ENCODE results near the gene MAP3K14.

MAP3K14 gene

GRCh38 chr17:45231481-45232116 lies 85.2 kb downstream of the MAP3K14 start:
- peak; percentile 39 for DNase-seq

- DNase-seq, result no peak
Observed at GRCh38 chr17:45230787-45231480, 85.9 kb downstream of the MAP3K14 start.

GRCh38 chr17:45230410-45230786 lies 86.4 kb downstream of the MAP3K14 start:
- no peak for DNase-seq

DNA sequence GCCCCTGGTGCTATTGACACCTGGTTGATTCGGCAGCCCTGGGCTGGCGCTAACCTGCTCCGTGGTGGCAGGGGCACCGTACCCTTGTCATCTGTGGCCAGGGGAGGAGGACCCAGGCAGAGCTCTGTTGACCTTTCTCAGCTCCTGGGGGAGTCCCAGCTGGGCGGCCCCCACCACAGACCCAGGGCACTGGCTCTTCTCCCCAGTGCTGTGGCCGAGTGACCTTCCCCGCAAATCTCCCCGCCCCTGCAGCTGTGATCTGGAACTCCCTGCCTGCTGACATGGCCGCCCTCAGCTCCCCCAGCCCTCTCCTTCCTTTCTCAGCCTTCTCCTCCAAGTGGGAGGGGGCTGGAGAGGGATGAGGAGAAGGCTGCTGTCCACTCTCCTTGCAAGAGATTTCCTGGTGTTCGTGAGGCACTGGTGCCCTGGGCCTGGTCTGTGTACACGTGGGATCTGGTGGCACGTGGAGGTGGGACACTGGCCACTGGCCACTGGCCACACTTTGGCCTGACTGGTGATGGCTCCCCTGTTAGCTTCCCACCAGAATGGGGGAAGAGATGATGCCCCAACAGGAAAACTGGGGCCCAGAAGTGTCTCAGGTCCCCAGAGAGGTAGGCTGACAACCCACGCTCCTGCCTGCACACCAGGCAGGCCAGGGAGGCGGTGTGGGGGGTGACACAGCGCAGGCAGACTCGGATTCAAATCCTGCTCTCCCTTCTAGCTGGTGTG lies 87.0 kb downstream of the MAP3K14 start:
- DNase-seq, result peak; percentile 33

DNA sequence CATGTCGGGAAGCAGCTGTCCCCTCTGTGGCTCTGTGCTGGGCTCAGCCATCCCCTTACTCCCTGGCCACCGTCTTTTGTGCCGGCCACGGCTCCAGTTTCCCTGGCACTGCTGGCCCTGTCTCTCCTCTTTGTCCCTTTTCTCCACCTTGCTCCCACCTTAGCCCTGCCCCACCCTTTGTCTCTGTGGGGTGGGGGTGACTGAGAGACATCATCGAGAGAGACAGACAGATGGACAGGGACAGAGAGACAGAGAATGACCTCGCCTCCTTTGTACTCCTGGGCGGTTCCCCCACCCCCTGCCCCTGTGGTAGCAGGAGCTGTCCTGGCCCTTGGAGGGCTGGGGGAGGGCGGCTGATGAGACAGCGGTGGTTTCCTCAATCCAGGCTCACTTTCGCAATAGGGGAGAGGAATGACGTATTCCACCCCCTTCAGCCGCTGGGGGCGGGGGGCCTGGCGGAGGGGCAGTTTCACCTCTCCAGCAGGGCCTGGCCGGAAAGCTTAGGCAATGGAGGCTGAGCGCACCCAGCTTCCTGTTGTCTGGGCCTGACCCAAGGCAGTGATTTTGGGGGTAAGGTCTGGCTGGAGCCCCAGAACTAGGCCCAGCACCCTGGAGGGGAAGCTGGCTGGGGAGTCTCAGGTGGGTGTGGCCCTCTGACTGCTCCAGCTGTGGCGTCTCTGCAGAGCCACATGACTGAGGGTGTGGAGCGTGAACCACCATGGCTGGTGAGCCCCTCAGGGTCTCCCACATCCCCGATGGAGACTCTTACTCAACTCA lies 87.9 kb downstream of the MAP3K14 start:
- peak; percentile 97 for DNase-seq

DNA sequence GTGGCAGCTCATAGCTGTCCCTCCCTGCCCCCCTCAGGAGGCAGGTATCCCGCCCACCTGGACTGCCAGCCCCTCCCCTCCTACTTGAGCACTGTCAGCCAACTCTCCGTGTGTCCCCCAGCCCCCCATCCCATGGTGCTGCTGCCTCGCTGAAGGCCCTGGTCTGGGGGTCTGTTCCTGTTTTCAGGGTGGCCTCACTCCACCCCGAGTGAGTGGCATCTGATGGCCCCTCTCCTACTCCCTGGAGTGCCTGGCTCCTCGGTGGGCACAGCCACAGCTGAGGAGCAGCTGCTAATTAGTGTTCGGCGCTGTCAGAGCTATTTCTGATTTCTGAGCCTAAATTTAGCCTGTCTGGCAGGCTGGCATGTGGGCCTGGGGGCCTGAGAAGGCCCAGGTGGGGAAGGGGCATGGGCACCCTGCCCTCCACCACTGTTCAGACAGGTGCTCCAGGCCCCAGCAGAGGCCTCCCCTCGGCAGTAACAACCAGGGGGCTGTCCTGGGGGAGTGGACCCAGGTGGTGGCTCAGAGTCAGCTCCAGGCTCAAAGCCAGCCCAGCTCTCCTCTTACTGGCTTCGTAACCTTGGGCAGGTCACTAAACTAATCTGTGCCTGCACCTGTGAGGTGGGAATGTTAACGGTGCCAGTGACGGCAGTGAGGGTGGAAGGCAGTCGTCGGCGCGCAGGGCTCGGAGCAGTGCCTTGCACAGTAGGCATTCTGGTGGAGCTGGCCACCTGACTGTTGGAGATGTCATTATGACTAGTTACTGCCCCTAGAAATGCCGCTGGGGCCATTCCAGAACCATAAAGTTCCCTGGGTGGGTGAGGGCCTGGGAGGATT lies 88.7 kb downstream of the MAP3K14 start:
- DNase-seq, result peak; percentile 52

GRCh38 chr17:45227101-45227925 lies 89.5 kb downstream of the MAP3K14 start:
- DNase-seq, result peak; percentile 61

DNA sequence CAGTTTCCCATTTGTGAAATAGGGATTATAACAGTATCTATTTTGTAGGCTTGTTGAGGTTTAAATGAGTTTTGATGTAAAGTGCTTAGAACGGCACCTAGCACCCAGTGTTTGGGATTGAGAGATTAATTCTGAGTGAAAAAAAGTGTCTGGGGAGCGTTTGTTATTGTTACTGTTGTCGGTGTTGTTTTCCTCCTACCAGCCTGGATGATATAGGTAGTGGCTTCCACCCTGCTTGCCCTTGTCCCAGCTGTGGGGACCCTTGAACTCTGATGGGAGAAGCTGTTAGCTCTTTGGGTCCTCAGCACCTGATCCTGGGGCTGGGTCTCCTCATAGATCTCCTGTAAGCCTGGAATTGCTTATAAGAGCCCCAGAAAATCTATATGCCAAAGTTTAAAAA lies 90.2 kb downstream of the MAP3K14 start:
- DNase-seq, result peak; percentile 33

DNA sequence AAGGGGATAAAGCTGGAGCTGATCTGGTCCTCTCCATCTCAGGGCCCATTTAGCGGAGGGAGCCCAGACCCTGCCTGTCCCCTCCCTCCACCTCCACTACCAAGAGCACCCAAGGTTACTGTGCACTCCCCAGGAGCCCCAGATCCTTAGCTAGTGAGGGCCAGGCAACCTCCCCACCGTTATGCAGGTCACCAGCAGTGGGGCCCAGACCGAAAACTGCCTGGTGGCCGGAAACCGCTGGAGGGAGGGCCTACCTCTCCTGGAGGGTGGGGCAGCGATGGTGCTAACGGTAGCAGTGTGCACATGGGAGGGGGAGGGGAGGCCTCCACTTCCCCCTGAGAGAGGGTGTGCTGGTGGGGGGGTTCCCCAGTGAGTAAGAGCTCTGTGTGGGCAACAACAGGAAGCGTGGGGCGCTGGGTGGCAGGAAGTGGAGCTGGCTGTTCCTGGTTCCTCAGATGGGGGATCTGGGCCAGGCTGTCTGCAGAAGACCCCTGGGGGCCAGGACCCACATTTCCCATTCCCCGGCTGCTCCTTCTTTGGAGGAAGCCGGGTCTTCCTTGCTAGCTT lies 90.8 kb downstream of the MAP3K14 start:
- DNase-seq, result peak; percentile 99

- peak; percentile 78 for DNase-seq
Observed at GRCh38 chr17:45225051-45225700, 91.6 kb downstream of the MAP3K14 start.

DNA sequence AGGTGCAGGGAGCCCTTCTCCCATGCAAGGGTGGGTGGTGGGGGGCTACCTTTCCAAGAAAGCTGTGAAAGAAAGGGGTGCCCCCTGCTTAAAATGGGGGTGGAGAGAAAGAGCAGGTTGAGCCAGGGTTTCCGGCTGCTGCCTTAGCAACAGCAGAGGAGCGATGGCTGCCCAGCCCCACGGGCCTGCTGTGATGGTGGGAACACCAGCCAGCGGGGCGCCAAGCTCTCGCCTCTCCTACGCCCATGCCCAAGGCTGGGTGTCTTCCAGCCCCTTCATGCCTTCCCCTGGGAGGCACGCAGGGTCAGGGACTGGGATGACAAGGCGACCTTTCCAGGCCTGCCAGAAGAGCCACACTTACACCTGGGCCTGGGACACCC lies 92.2 kb downstream of the MAP3K14 start:
- DNase-seq, result peak; percentile 58

- peak; percentile 87 for DNase-seq
Observed at GRCh38 chr17:45223539-45224528, 93.0 kb downstream of the MAP3K14 start.

GRCh38 chr17:45222996-45223538 lies 93.8 kb downstream of the MAP3K14 start:
- peak; percentile 37 for DNase-seq

- peak; percentile 81 for DNase-seq
Observed at GRCh38 chr17:45222289-45222995, 94.4 kb downstream of the MAP3K14 start.

GRCh38 chr17:45222014-45222288 lies 94.9 kb downstream of the MAP3K14 start:
- DNase-seq, result no peak

- DNase-seq, result peak; percentile 78
Observed at GRCh38 chr17:45221081-45222013, 95.5 kb downstream of the MAP3K14 start, which contains the start of gene FMNL1. FMNL1 (plus strand) TSS chr17:45221885; CDS start chr17:45222125, 240 bp downstream.

DNA sequence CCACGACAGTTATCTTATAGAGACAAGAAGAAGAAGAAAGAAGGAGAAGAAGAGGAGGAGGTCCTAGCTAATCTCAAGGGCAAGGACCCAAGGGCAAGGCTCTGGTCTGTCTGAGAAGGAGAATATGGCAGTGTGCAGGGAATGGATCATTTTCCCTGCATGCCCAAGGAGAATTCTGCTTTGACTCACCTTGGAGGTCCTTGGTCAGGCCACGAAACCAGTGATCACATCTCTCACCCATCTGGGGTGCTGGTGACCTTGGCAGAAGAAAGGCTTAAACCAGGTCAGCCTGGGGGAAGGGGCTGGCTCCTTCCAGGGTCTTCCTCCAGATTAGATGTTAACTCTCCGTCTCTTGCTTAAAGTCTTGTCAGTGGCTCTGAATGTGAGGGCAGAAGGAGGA lies 96.7 kb downstream of the MAP3K14 start:
- DNase-seq, result no peak
